Right lobe of liver (tissue), 6 donors: ENCODE results near the gene MACROD2. TPM values are rescaled to one million over a fixed set of nuclear protein-coding genes. Genes with fewer than 3 reads are reported as not detected.

Experiments
- ATAC-seq, 4 donors: fragments of 200-7000 bp; cut with Tn5 transposase; one replicate each; pipeline ENCODE4 v1.9.1; 2020; ENCODE audit warnings: mild to moderate bottlenecking in 4 of 4, moderate library complexity in 4 of 4
- DNase-seq, 3 donors: peaks; one replicate each; pipeline ENCODE4 v3.0.0-alpha.2; 2020
- H3K27ac ChIP-seq, 3 donors: fragments of 200-600 bp; one replicate each; pipeline ENCODE4 v1.8.0; 2022
- H3K27me3 ChIP-seq, 2 donors: fragments of 200-600 bp; one replicate each; pipeline ENCODE4 v1.8.0; 2022
- H3K36me3 ChIP-seq, 4 donors: fragments of 200-600 bp; sonication (generic) in 1 of 4; one replicate each; pipeline versions ENCODE4 v1.5.1 to v1.8.0; 2017 to 2022; ENCODE audit warnings: control low read depth in 1 of 4
- H3K4me1 ChIP-seq, 4 donors: fragments of 200-600 bp; sonication (generic) in 1 of 4; one replicate each; pipeline versions ENCODE4 v1.5.1 to v1.8.0; 2017 to 2022; ENCODE audit warnings: control low read depth in 1 of 4
- H3K4me3 ChIP-seq, 3 donors: fragments of 200-600 bp; one replicate each; pipeline ENCODE4 v1.8.0; 2022
- H3K9me3 ChIP-seq, 4 donors: fragments of 200-600 bp; sonication (generic) in 1 of 4; one replicate each; pipeline versions ENCODE4 v1.5.1 to v1.8.0; 2017 to 2022; ENCODE audit warnings: control low read depth in 1 of 4
- POLR2A ChIP-seq: fragments of 450-650 bp; IDR thresholded peaks from one replicate; pipeline ENCODE4 v1.6.1; 2017; ENCODE audit warnings: antibody characterized with exemption, mild to moderate bottlenecking
- WGBS: methylation state at CpG from one replicate; pipeline ENCODE4 v1.1.6; 2018; ENCODE audit warnings: low coverage, low lambda C conversion rate; ENCODE audit not compliant: insufficient coverage; ENCODE audit errors: missing lambda C conversion rate; 5-methylcytosine and 5-hydroxymethylcytosine counted together
- intact Hi-C, 2 donors: fragments of 100-400 bp; cut with DNase I; formaldehyde crosslinking; loops; one replicate each; pipeline versions ENCODE4 v1.11.2 to v1.14.1; 2022
- total RNA-seq, 6 experiments: library from RNA; depleted of rRNA in 2 of 6; stranded (reverse); fragments of >200 nt in 2 of 6; fragmentation: NEBNext Ultra II Directional in 3 of 6; extraction: Animal tissue kit (Norgen Biotek cat#: 25700) in 3 of 6; gene quantifications; one replicate each; pipeline versions ENCODE4 v1.1.0 to v1.2.4, GENCODE V29; 2016 to 2023
- TF ChIP-seq, protein P1 (sequence below), 4 donors: fragments of 200-600 bp in 3 of 4; fragments of 450-650 bp in 1 of 4; IDR thresholded peaks; one replicate each; pipeline versions ENCODE4 v1.5.1 to v1.8.0; 2016 to 2022; ENCODE audit warnings: antibody characterized with exemption in 4 of 4, mild to moderate bottlenecking in 2 of 4
- donor health status: DM: no; HTN: yes; CAD: no.
- donor health status: DM: no; HTN: no; CAD: no.
- donor health status: DM: no; HTN: no; CAD: no.
- donor health status: DM: no; HTN: yes; CAD: no.
- donor health status: DM: no; HTN: yes; CAD: no.

Gene MACROD2
- total RNA-seq, 6 experiments from 2014 or later: 1.2 to 5.5 (median 3.3) TPM

DNA sequence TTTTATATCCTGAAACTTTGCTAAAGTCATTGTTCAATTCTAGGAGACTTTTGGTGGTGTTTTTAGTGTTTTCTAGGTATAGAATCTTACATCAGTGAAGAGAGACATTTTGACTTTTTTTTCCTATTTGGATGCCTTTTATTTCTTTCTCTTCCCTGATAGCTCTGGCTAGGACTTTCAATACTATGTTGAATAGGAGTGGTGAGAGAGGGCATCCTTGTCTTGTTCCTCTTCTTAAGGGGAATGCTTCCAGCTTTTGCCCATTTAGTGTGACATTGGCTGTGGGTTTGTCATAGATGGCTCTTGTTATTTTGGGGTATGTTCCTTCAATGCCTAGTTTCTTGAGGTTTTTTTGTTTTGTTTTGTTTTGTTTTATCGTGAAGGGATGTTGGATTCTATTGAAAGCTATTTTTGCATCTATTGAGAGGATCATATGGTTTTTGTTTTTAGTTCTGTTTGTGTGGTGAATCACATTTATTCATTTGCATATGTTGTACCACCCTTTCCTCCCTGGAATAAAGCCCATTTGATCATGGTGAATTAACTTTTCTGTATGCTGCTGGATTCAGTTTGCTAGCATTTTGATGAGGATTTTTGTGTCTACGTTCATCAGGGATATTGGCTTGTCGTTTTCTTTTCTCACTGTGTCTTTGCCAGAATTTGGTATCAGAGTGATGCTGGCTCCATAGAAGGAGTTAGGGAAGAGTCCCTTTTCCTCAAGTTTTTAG is 882.1 kb downstream of the MACROD2 start:
- Histone ChIP-seq H3K36me3 (no peaks in the 10 kb centered on the region), H3K27ac (no peak overlapping the region), H3K4me3 (no peak overlapping the region), H3K27me3 (no peaks in the 10 kb centered on the region), H3K9me3 (no peaks in the 10 kb centered on the region), H3K4me1 (peaks cover 0 to 10% (median 4%) of the 10 kb centered on the region in 4 donors)
- 78% methylated on average over 3 of the region's 3 CpGs for WGBS
- ATAC-seq (no peak), DNase-seq (no peak)
- intact Hi-C loops: no loop called here
- TF ChIP-seq, protein P1, sequence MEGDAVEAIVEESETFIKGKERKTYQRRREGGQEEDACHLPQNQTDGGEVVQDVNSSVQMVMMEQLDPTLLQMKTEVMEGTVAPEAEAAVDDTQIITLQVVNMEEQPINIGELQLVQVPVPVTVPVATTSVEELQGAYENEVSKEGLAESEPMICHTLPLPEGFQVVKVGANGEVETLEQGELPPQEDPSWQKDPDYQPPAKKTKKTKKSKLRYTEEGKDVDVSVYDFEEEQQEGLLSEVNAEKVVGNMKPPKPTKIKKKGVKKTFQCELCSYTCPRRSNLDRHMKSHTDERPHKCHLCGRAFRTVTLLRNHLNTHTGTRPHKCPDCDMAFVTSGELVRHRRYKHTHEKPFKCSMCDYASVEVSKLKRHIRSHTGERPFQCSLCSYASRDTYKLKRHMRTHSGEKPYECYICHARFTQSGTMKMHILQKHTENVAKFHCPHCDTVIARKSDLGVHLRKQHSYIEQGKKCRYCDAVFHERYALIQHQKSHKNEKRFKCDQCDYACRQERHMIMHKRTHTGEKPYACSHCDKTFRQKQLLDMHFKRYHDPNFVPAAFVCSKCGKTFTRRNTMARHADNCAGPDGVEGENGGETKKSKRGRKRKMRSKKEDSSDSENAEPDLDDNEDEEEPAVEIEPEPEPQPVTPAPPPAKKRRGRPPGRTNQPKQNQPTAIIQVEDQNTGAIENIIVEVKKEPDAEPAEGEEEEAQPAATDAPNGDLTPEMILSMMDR (IDR thresholded peaks at IDR 0.05): no peak
- TF ChIP-seq POLR2A: no peak

DNA sequence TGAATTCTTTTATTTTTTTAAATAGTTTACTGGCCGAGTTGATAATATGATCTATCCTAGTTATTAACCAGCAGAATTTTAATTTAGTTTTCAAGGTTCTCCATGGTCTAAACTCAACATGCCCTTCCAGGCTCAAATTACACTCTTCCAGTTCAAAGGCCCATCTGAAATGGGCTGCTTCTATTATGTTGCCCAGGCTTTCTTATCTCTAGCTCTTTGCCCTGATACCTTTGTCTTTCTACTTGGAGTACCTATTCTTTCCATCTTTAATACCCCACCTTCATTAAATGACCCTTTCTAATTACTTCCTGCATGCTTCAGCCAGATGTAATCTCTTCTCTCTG is 883.3 kb downstream of the MACROD2 start:
- no peak overlapping the region for H3K4me3 ChIP-seq
- H3K27me3 ChIP-seq: no peaks in the 10 kb centered on the region
- no peak overlapping the region for H3K27ac ChIP-seq
- WGBS: 70% methylated on average over 1 of the region's 1 CpG
- DNase-seq (no peak), ATAC-seq (peak in 2 of 4 donors; percentile 54 to 65)
- H3K36me3 ChIP-seq: no peaks in the 10 kb centered on the region
- peaks cover 0 to 10% (median 4%) of the 10 kb centered on the region in 4 donors for H3K4me1 ChIP-seq
- TF ChIP-seq, protein P1 (IDR thresholded peaks at IDR 0.05): no peak
- no peak for TF ChIP-seq POLR2A
- intact Hi-C loops: no loop called here
- no peaks in the 10 kb centered on the region for H3K9me3 ChIP-seq

DNA sequence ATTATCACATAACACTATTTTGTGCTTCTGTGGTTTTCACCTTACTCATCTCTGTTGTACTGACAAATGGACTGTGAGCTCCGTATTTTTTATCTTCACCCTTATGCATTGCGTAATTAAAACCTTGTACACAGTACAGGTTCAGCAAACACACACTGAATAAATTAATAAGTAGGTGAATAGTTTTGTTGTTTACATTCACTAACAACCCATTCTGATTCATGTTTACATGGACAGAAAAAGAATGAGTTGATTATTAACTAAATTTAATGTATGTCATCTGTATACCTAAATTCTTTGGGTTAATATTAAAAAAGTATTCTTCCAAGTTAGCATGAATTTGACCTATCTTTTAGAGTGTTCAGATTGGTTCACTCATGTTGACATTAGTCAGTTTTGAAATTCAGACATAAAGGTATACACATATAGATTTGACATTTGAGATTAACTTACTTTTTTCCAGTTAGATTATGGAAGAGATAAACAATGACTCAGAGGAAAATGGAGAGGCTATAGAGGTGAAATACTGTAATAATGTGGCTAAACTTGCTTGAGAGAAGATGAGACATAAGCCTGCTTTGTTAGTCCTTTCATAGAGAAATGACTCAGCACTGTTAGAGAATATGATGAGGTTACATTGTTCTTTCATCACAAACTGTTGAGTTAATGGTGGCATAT is 883.8 kb downstream of the MACROD2 start:
- TF ChIP-seq, protein P1 (IDR thresholded peaks at IDR 0.05): no peak
- TF ChIP-seq POLR2A: no peak
- ATAC-seq: peak; percentile 74 to 94 (median 91)

DNA sequence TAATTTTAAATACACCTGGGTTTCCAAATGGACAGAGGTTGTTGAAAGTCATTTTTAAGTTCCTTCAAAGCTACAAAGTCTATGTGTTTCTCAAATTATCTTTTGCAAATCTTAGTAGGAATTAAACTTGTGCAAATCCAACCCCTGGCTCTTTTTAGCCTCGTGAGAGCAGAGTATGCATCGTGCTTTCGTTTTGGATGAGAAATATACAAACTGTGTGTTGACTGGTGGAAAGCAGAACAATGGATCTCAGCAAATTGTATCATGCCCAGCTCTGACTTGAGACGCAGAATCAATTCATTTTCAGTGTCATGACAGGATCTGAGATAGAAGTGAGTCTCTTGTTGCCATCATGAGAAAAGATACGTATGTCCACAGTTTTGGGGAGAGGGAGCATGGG is 884.5 kb downstream of the MACROD2 start:
- ATAC-seq (no peak), DNase-seq (no peak)
- no peaks in the 10 kb centered on the region for H3K9me3 ChIP-seq
- H3K4me1 ChIP-seq: peaks cover 0 to 10% (median 4%) of the 10 kb centered on the region in 4 donors
- no peaks in the 10 kb centered on the region for H3K36me3 ChIP-seq
- no peak overlapping the region for H3K4me3 ChIP-seq
- no peak overlapping the region for H3K27ac ChIP-seq
- intact Hi-C loops: no loop called here
- 92% methylated on average over 5 of the region's 5 CpGs for WGBS
- no peaks in the 10 kb centered on the region for H3K27me3 ChIP-seq
- TF ChIP-seq, protein P1 (IDR thresholded peaks at IDR 0.05): no peak
- TF ChIP-seq POLR2A: no peak

More for the DNA sequence above, 883.8 kb downstream of the MACROD2 start:
- H3K4me3 ChIP-seq: no peak overlapping the region
- H3K9me3 ChIP-seq: no peaks in the 10 kb centered on the region
- no peak overlapping the region for H3K27ac ChIP-seq
- 29% methylated on average over 2 of the region's 2 CpGs for WGBS
- no peaks in the 10 kb centered on the region for H3K36me3 ChIP-seq
- H3K27me3 ChIP-seq: no peaks in the 10 kb centered on the region
- no peak for DNase-seq
- H3K4me1 ChIP-seq: peaks cover 0 to 10% (median 4%) of the 10 kb centered on the region in 4 donors
- intact Hi-C loops: no loop called here
